ENCODE measurements around the gene MAOA. TPM values are rescaled to one million over a fixed set of nuclear protein-coding genes. Genes with fewer than 3 reads are reported as not detected.

MAOA gene
- total RNA-seq, 2 experiments from 2014 or later: 0.60 to 1.9 TPM

DNA sequence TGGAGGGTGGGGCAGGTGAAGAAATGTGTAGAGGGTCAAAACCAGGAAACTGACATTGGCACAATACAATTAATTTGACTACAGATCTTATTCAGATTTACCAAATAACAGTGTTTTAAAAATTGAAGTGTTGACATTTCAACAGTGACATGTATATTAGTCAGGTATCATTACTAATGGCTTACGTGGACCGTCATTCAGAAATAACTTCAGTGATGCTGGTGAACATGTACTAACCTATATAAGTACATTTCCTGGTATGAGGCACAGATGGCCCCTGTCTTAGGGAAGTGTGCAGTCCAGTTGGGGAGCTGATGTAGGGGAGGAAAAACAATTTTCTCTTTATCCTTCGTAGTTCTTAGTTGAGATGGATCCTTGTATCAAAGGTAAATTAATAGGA lies 22.3 kb upstream of the MAOA start:
- intact Hi-C loops (cut with micrococcal nuclease): no loop called here
- no peaks in the 10 kb centered on the region for H3K9me3 Mint-ChIP-seq
- H3K27me3 Mint-ChIP-seq: no peaks in the 10 kb centered on the region
- no peak overlapping the region for H3K27ac Mint-ChIP-seq
- no peaks in the 10 kb centered on the region for H3K36me3 Mint-ChIP-seq (ENCODE audit: low read depth)
- no peaks in the 10 kb centered on the region for H3K4me1 Mint-ChIP-seq (ENCODE audit: low read depth)
- ChIA-PET POLR2A (no interaction called here), CTCF (no interaction called here)
- no peak overlapping the region for H3K4me3 Mint-ChIP-seq
- TF ChIP-seq, protein P1, sequence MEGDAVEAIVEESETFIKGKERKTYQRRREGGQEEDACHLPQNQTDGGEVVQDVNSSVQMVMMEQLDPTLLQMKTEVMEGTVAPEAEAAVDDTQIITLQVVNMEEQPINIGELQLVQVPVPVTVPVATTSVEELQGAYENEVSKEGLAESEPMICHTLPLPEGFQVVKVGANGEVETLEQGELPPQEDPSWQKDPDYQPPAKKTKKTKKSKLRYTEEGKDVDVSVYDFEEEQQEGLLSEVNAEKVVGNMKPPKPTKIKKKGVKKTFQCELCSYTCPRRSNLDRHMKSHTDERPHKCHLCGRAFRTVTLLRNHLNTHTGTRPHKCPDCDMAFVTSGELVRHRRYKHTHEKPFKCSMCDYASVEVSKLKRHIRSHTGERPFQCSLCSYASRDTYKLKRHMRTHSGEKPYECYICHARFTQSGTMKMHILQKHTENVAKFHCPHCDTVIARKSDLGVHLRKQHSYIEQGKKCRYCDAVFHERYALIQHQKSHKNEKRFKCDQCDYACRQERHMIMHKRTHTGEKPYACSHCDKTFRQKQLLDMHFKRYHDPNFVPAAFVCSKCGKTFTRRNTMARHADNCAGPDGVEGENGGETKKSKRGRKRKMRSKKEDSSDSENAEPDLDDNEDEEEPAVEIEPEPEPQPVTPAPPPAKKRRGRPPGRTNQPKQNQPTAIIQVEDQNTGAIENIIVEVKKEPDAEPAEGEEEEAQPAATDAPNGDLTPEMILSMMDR (IDR thresholded peaks at IDR 0.05): no peak
- ATAC-seq: no peak
- no peak for DNase-seq

DNA sequence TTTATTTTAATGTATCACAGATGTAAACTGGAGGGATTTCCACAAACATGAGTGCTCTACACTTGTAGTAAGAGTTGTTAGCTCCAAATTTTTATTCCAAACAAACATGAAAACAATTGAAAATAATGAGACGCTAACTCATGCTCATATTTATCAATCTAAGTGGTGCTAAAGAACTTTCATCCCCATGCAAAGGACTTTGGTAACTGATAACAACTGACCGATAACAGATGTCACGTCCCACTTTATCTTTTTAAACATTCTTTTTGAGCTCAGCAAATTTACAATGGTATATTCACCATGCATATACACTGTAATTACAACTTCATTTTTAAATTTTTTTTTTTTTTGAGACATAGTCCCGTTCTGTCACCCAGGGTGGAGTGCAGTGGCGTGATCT lies 15.6 kb upstream of the MAOA start:
- DNase-seq (no peak), ATAC-seq (no peak)
- intact Hi-C loops (cut with micrococcal nuclease): no loop called here
- POLR2A ChIA-PET: no interaction called here
- TF ChIP-seq, protein P1 (IDR thresholded peaks at IDR 0.05): no peak
- H3K9me3 Mint-ChIP-seq: no peaks in the 10 kb centered on the region
- no peaks in the 10 kb centered on the region for H3K36me3 Mint-ChIP-seq (ENCODE audit: low read depth)
- H3K27ac Mint-ChIP-seq: no peak overlapping the region
- CTCF ChIA-PET: no interaction called here
- H3K4me3 Mint-ChIP-seq: no peak overlapping the region
- peaks cover 3% of the 10 kb centered on the region for H3K27me3 Mint-ChIP-seq
- H3K4me1 Mint-ChIP-seq (ENCODE audit: low read depth): no peaks in the 10 kb centered on the region

DNA sequence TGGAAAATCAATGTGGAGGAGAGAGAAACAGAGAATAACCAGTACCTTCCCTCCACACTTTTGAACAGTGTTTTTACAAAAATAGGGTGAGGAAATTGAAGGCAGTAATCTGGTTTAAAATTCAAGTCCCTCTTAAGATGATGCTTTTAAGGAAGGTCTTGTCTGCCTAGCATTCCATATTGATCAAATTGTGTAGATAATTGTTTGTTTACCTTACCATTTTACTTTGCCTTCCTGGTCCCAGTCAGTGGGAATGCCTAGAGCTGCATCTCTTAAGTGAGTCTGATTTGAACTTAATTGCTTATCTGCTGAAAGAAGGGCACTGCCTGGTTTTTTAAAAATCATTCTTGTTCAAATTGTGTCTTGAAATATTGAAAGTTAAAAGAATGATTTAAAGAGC lies 14.4 kb upstream of the MAOA start:
- no peaks in the 10 kb centered on the region for H3K9me3 Mint-ChIP-seq
- H3K36me3 Mint-ChIP-seq (ENCODE audit: low read depth): no peaks in the 10 kb centered on the region
- no peak overlapping the region for H3K4me3 Mint-ChIP-seq
- ChIA-PET CTCF (no interaction called here), POLR2A (no interaction called here)
- intact Hi-C loops (cut with micrococcal nuclease): no loop called here
- TF ChIP-seq, protein P1 (IDR thresholded peaks at IDR 0.05): no peak
- DNase-seq (no peak), ATAC-seq (no peak)
- H3K27ac Mint-ChIP-seq: no peak overlapping the region
- H3K4me1 Mint-ChIP-seq (ENCODE audit: low read depth): no peaks in the 10 kb centered on the region
- H3K27me3 Mint-ChIP-seq: peaks cover 4% of the 10 kb centered on the region

DNA sequence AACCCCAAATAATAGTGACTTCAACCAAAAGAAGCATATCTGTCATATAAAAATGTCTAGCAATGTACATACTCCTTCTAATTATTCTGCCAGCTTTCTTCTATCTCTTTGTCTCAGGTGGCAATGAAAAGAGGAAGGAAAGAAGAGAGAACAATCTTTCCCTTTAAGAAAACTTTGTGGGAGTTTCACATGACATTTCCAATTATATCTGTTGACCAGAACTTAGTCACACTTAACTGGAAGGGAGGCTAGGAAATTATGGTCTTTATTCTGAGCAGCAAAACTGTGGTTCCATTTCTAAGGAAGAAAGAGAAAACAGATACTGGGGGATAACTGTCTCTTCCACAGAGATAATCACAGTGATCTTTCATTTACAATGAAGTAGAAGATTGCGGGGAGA lies 12.9 kb upstream of the MAOA start:
- no peak for ATAC-seq
- Mint-ChIP-seq H3K27me3 (peaks cover 4% of the 10 kb centered on the region), H3K9me3 (no peaks in the 10 kb centered on the region), H3K4me3 (no peak overlapping the region), H3K27ac (no peak overlapping the region), H3K4me1 (ENCODE audit: low read depth) (no peaks in the 10 kb centered on the region), H3K36me3 (ENCODE audit: low read depth) (no peaks in the 10 kb centered on the region)
- intact Hi-C loops (cut with micrococcal nuclease): no loop called here
- TF ChIP-seq, protein P1 (IDR thresholded peaks at IDR 0.05): no peak
- ChIA-PET CTCF (no interaction called here), POLR2A (no interaction called here)
- no peak for DNase-seq

DNA sequence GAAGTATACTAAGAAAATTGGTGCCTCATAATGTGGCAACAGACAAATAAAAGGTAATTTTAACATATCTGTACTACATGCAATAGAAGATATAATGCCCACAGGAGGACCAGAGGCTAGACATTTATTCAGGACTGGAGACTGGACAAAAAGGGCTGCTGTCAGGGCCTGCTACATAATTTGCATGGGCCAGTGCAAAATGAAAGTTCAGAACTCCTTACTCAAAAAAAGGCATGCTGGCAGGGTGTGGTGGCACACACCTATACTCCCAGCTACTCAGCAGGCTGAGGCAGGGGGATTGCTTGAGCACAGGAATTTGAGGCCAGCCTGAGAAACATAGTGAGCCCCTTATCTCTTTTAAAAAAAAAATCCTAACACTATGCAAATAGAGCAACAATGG lies 12.4 kb upstream of the MAOA start:
- H3K4me3 Mint-ChIP-seq: no peak overlapping the region
- no peaks in the 10 kb centered on the region for H3K9me3 Mint-ChIP-seq
- POLR2A ChIA-PET: no interaction called here
- peaks cover 4% of the 10 kb centered on the region for H3K27me3 Mint-ChIP-seq
- no peak overlapping the region for H3K27ac Mint-ChIP-seq
- CTCF ChIA-PET: no interaction called here
- no peak for DNase-seq
- intact Hi-C loops (cut with micrococcal nuclease): no loop called here
- TF ChIP-seq, protein P1 (IDR thresholded peaks at IDR 0.05): no peak
- no peak for ATAC-seq
- no peaks in the 10 kb centered on the region for H3K4me1 Mint-ChIP-seq (ENCODE audit: low read depth)
- no peaks in the 10 kb centered on the region for H3K36me3 Mint-ChIP-seq (ENCODE audit: low read depth)
